GM23338 (cell line): ENCODE data around the gene MTA3. TPM values are rescaled to one million over a fixed set of nuclear protein-coding genes. Genes with fewer than 3 reads are reported as not detected.

Experiments used
- ATAC-seq: fragments of 200-7000 bp; cut with Tn5 transposase; 3 replicates; pipeline ENCODE4 v1.9.1; 2020
- DNase-seq: peaks from one replicate; pipeline ENCODE4 v3.0.0-alpha.2; 2015; ENCODE audit warnings: low spot score
- H2AFZ ChIP-seq: fragments of 200-600 bp; sonication (generic); 2 replicates; pipeline ENCODE4 v1.8.0; 2016; ENCODE audit warnings: antibody characterized with exemption, mild to moderate bottlenecking, moderate library complexity
- H3F3A ChIP-seq: fragments of 200-600 bp; sonication (generic); replicated peaks from 2 replicates; pipeline ENCODE4 v1.8.0; 2017; ENCODE audit warnings: antibody characterized with exemption, mixed run types, low read depth
- H3K27ac ChIP-seq: fragments of 200-600 bp; sonication (generic); 2 replicates; pipeline ENCODE4 v1.6.1; 2016; ENCODE audit warnings: low read depth
- H3K27me3 ChIP-seq: fragments of 200-600 bp; sonication (generic); 2 replicates; pipeline ENCODE4 v1.8.0; 2016; ENCODE audit warnings: mild to moderate bottlenecking, mixed run types, moderate library complexity; ENCODE audit not compliant: insufficient read depth
- H3K36me3 ChIP-seq: fragments of 200-600 bp; sonication (generic); 2 replicates; pipeline ENCODE4 v1.8.0; 2016; ENCODE audit warnings: mild to moderate bottlenecking; ENCODE audit not compliant: insufficient read depth
- H3K4me1 ChIP-seq: fragments of 200-600 bp; sonication (generic); 2 replicates; pipeline ENCODE4 v1.8.0; 2016; ENCODE audit warnings: mild to moderate bottlenecking, moderate library complexity; ENCODE audit not compliant: insufficient read depth
- H3K4me2 ChIP-seq: fragments of 200-600 bp; sonication (generic); 2 replicates; pipeline ENCODE4 v1.7.1; 2017; ENCODE audit warnings: mixed run types
- H3K4me3 ChIP-seq: fragments of 200-600 bp; sonication (generic); 2 replicates; pipeline ENCODE4 v1.6.1; 2016; ENCODE audit warnings: mixed run types
- H3K79me2 ChIP-seq: fragments of 200-600 bp; sonication (generic); replicated peaks from 2 replicates; pipeline ENCODE4 v1.8.0; 2017; ENCODE audit warnings: mild to moderate bottlenecking; ENCODE audit not compliant: insufficient read depth
- H3K9me2 ChIP-seq: fragments of 200-600 bp; sonication (generic); 2 replicates; pipeline ENCODE4 v1.8.0; 2017; ENCODE audit not compliant: insufficient read depth
- H4K20me1 ChIP-seq: fragments of 200-600 bp; sonication (generic); replicated peaks from 2 replicates; pipeline ENCODE4 v1.8.0; 2017; ENCODE audit warnings: mild to moderate bottlenecking; ENCODE audit not compliant: insufficient read depth
- H3K27ac Mint-ChIP-seq: 2 replicates; pipeline ENCODE4 v1.8.0; 2020; ENCODE audit warnings: inconsistent platforms, mild to moderate bottlenecking, moderate library complexity, mixed read lengths
- H3K27me3 Mint-ChIP-seq: 3 replicates; pipeline ENCODE4 v1.8.0; 2022; ENCODE audit warnings: low read depth, mild to moderate bottlenecking, moderate library complexity, mixed read lengths, inconsistent platforms; ENCODE audit not compliant: insufficient read depth, poor library complexity
- H3K36me3 Mint-ChIP-seq: 3 replicates; pipeline ENCODE4 v1.8.0; 2021; ENCODE audit warnings: low read depth, mild to moderate bottlenecking, inconsistent platforms, moderate library complexity, mixed read lengths
- H3K4me1 Mint-ChIP-seq: 3 replicates; pipeline ENCODE4 v1.8.0; 2020; ENCODE audit warnings: mild to moderate bottlenecking, inconsistent platforms, mixed read lengths
- H3K4me3 Mint-ChIP-seq: 3 replicates; pipeline ENCODE4 v1.8.0; 2021; ENCODE audit warnings: moderate library complexity, mild to moderate bottlenecking, inconsistent platforms, mixed read lengths
- H3K9me3 Mint-ChIP-seq: 3 replicates; pipeline ENCODE4 v1.8.0; 2020; ENCODE audit warnings: moderate library complexity, mild to moderate bottlenecking, inconsistent platforms, mixed read lengths
- CREB1 ChIP-seq: fragments of 250-450 bp; sonication (Bioruptor Pico); IDR thresholded peaks from 2 replicates; pipeline ENCODE4 v1.5.0; 2020; ENCODE audit warnings: low read depth, mild to moderate bottlenecking, moderate library complexity
- EZH2 ChIP-seq: fragments of 200-600 bp; sonication (generic); IDR thresholded peaks from one replicate; pipeline ENCODE4 v1.8.0; 2017; ENCODE audit warnings: antibody characterized with exemption, mild to moderate bottlenecking, low read depth; ENCODE audit not compliant: unreplicated experiment
- EZH2phosphoT487 ChIP-seq: fragments of 200-600 bp; sonication (generic); IDR thresholded peaks from one replicate; pipeline ENCODE4 v1.8.1; 2018; ENCODE audit warnings: antibody characterized with exemption; ENCODE audit not compliant: unreplicated experiment
- JUNB ChIP-seq: IDR thresholded peaks from one replicate; pipeline ENCODE4 v1.6.1; 2016; ENCODE audit warnings: antibody characterized with exemption; ENCODE audit not compliant: unreplicated experiment
- NANOG ChIP-seq: IDR thresholded peaks from 2 replicates; pipeline ENCODE4 v1.6.1; 2016; ENCODE audit warnings: antibody characterized with exemption, borderline replicate concordance
- POLR2AphosphoS5 ChIP-seq: IDR thresholded peaks from 2 replicates; pipeline ENCODE4 v1.6.1; 2016; ENCODE audit warnings: antibody characterized with exemption, low read depth
- STAT1 ChIP-seq: IDR thresholded peaks from one replicate; pipeline ENCODE4 v1.6.1; 2016; ENCODE audit warnings: antibody characterized with exemption; ENCODE audit not compliant: unreplicated experiment
- ZNF114 ChIP-seq: fragments of 250-450 bp; sonication (Bioruptor Pico); IDR thresholded peaks from 2 replicates; pipeline ENCODE4 v1.5.0; 2020; ENCODE audit warnings: mild to moderate bottlenecking, moderate library complexity
- ZNF331 ChIP-seq: fragments of 250-450 bp; sonication (Bioruptor Pico); IDR thresholded peaks from 2 replicates; pipeline ENCODE4 v1.5.0; 2020; ENCODE audit warnings: low read depth, mild to moderate bottlenecking, moderate library complexity
- polyA plus RNA-seq: library from polyadenylated mRNA; unstranded; fragments of >200 nt; fragmentation: Nextera tagmentation; extraction: Ambion mirVana; gene quantifications from 2 replicates; pipeline ENCODE4 v1.2.1, GENCODE V29; 2016
- total RNA-seq: library from RNA; depleted of rRNA; stranded (reverse); fragments of >200 nt; shearing (Covaris generic); gene quantifications from 2 replicates; pipeline ENCODE4 v1.2.3, GENCODE V29; 2014
- TF ChIP-seq, protein P1 (sequence below), 2 experiments: fragments of 200-600 bp in 1 of 2; sonication (generic) in 1 of 2; conservative IDR thresholded peaks; 2 replicates each; pipeline versions ENCODE4 v1.5.1 to v1.6.1; 2016 to 2017; ENCODE audit warnings: antibody characterized with exemption in 2 of 2, low read depth in 2 of 2, mild to moderate bottlenecking in 2 of 2, moderate library complexity in 1 of 2
- TF ChIP-seq, protein P2 (sequence below): IDR thresholded peaks from 2 replicates; pipeline ENCODE4 v1.6.1; 2016; ENCODE audit warnings: antibody characterized with exemption
- TF ChIP-seq, protein P3 (sequence below): fragments of 250-450 bp; sonication (Bioruptor Pico); IDR thresholded peaks from 2 replicates; pipeline ENCODE4 v1.5.0; 2020; ENCODE audit warnings: mild to moderate bottlenecking, moderate library complexity
- TF ChIP-seq, protein P4 (sequence below): IDR thresholded peaks from one replicate; pipeline ENCODE4 v1.6.1; 2018; ENCODE audit warnings: antibody characterized with exemption; ENCODE audit not compliant: unreplicated experiment

The MTA3 gene
- total and polyA plus RNA-seq, 2 experiments from 2014 or later, result 162 to 208 TPM

DNA sequence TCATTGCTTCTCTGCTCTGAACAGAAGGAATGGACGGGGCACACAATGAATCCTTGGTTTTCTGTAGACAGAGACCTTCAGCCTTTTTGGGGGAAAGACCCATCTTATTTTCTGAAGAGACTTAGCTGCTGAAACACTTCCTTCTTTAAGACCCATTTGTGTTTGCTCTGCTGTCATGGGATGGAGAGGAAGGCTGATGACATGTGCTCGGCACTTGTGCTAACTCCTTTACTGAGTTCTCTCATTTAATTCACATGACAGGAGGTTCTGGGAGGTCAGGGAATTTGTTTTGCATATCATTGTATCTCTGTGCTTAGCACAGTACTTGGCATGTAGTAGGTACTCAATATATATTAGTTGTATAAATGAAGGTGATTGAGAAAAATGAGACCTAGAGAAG, 156.5 kb downstream of the MTA3 start:
- Histone ChIP-seq H2AFZ (no peak overlapping the region), H3K27me3 (no peaks in the 10 kb centered on the region), H3K4me2 (no peak overlapping the region), H4K20me1 (no peaks in the 10 kb centered on the region), H3K9me2 (no peaks in the 10 kb centered on the region), H3K4me1 (peaks cover 19% of the 10 kb centered on the region; the same call in 1 of the 2 replicates), H3K27ac (no peak overlapping the region), H3K36me3 (no peaks in the 10 kb centered on the region; the same call in 1 of the 2 replicates), H3K4me3 (no peak overlapping the region), H3K79me2 (no peaks in the 10 kb centered on the region), H3F3A (no peaks in the 10 kb centered on the region)
- DNase-seq, result no peak
- Mint-ChIP-seq H3K27me3 (no peaks in the 10 kb centered on the region), H3K4me3 (no peak overlapping the region), H3K36me3 (peaks cover 9% of the 10 kb centered on the region), H3K9me3 (peaks cover 9% of the 10 kb centered on the region), H3K4me1 (peaks cover 14% of the 10 kb centered on the region), H3K27ac (no peak overlapping the region)
- no peak for TF ChIP-seq EZH2phosphoT487
- no peak for TF ChIP-seq CREB1 (CRISPR knock-in tag)
- no peak for TF ChIP-seq STAT1
- TF ChIP-seq, protein P1, sequence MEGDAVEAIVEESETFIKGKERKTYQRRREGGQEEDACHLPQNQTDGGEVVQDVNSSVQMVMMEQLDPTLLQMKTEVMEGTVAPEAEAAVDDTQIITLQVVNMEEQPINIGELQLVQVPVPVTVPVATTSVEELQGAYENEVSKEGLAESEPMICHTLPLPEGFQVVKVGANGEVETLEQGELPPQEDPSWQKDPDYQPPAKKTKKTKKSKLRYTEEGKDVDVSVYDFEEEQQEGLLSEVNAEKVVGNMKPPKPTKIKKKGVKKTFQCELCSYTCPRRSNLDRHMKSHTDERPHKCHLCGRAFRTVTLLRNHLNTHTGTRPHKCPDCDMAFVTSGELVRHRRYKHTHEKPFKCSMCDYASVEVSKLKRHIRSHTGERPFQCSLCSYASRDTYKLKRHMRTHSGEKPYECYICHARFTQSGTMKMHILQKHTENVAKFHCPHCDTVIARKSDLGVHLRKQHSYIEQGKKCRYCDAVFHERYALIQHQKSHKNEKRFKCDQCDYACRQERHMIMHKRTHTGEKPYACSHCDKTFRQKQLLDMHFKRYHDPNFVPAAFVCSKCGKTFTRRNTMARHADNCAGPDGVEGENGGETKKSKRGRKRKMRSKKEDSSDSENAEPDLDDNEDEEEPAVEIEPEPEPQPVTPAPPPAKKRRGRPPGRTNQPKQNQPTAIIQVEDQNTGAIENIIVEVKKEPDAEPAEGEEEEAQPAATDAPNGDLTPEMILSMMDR (conservative IDR thresholded peaks at IDR 0.05; ENCODE audit: low read depth in 2 of 2), result no peak
- TF ChIP-seq JUNB, result no peak
- TF ChIP-seq ZNF114 (CRISPR knock-in tag), result no peak
- TF ChIP-seq, protein P2, sequence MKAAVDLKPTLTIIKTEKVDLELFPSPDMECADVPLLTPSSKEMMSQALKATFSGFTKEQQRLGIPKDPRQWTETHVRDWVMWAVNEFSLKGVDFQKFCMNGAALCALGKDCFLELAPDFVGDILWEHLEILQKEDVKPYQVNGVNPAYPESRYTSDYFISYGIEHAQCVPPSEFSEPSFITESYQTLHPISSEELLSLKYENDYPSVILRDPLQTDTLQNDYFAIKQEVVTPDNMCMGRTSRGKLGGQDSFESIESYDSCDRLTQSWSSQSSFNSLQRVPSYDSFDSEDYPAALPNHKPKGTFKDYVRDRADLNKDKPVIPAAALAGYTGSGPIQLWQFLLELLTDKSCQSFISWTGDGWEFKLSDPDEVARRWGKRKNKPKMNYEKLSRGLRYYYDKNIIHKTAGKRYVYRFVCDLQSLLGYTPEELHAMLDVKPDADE, result no peak
- no peak for TF ChIP-seq ZNF331 (CRISPR knock-in tag)
- no peak for TF ChIP-seq EZH2
- no peak for TF ChIP-seq NANOG
- TF ChIP-seq POLR2AphosphoS5, result no peak
- TF ChIP-seq, protein P3, sequence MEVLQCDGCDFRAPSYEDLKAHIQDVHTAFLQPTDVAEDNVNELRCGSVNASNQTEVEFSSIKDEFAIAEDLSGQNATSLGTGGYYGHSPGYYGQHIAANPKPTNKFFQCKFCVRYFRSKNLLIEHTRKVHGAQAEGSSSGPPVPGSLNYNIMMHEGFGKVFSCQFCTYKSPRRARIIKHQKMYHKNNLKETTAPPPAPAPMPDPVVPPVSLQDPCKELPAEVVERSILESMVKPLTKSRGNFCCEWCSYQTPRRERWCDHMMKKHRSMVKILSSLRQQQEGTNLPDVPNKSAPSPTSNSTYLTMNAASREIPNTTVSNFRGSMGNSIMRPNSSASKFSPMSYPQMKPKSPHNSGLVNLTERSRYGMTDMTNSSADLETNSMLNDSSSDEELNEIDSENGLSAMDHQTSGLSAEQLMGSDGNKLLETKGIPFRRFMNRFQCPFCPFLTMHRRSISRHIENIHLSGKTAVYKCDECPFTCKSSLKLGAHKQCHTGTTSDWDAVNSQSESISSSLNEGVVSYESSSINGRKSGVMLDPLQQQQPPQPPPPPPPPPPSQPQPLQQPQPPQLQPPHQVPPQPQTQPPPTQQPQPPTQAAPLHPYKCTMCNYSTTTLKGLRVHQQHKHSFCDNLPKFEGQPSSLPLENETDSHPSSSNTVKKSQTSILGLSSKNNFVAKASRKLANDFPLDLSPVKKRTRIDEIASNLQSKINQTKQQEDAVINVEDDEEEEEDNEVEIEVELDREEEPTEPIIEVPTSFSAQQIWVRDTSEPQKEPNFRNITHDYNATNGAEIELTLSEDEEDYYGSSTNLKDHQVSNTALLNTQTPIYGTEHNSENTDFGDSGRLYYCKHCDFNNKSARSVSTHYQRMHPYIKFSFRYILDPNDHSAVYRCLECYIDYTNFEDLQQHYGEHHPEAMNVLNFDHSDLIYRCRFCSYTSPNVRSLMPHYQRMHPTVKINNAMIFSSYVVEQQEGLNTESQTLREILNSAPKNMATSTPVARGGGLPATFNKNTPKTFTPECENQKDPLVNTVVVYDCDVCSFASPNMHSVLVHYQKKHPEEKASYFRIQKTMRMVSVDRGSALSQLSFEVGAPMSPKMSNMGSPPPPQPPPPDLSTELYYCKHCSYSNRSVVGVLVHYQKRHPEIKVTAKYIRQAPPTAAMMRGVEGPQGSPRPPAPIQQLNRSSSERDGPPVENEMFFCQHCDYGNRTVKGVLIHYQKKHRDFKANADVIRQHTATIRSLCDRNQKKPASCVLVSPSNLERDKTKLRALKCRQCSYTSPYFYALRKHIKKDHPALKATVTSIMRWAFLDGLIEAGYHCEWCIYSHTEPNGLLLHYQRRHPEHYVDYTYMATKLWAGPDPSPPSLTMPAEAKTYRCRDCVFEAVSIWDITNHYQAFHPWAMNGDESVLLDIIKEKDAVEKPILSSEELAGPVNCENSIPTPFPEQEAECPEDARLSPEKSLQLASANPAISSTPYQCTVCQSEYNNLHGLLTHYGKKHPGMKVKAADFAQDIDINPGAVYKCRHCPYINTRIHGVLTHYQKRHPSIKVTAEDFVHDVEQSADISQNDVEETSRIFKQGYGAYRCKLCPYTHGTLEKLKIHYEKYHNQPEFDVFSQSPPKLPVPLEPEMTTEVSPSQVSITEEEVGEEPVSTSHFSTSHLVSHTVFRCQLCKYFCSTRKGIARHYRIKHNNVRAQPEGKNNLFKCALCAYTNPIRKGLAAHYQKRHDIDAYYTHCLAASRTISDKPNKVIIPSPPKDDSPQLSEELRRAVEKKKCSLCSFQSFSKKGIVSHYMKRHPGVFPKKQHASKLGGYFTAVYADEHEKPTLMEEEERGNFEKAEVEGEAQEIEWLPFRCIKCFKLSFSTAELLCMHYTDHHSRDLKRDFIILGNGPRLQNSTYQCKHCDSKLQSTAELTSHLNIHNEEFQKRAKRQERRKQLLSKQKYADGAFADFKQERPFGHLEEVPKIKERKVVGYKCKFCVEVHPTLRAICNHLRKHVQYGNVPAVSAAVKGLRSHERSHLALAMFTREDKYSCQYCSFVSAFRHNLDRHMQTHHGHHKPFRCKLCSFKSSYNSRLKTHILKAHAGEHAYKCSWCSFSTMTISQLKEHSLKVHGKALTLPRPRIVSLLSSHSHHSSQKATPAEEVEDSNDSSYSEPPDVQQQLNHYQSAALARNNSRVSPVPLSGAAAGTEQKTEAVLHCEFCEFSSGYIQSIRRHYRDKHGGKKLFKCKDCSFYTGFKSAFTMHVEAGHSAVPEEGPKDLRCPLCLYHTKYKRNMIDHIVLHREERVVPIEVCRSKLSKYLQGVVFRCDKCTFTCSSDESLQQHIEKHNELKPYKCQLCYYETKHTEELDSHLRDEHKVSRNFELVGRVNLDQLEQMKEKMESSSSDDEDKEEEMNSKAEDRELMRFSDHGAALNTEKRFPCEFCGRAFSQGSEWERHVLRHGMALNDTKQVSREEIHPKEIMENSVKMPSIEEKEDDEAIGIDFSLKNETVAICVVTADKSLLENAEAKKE, result no peak
- TF ChIP-seq, protein P4, sequence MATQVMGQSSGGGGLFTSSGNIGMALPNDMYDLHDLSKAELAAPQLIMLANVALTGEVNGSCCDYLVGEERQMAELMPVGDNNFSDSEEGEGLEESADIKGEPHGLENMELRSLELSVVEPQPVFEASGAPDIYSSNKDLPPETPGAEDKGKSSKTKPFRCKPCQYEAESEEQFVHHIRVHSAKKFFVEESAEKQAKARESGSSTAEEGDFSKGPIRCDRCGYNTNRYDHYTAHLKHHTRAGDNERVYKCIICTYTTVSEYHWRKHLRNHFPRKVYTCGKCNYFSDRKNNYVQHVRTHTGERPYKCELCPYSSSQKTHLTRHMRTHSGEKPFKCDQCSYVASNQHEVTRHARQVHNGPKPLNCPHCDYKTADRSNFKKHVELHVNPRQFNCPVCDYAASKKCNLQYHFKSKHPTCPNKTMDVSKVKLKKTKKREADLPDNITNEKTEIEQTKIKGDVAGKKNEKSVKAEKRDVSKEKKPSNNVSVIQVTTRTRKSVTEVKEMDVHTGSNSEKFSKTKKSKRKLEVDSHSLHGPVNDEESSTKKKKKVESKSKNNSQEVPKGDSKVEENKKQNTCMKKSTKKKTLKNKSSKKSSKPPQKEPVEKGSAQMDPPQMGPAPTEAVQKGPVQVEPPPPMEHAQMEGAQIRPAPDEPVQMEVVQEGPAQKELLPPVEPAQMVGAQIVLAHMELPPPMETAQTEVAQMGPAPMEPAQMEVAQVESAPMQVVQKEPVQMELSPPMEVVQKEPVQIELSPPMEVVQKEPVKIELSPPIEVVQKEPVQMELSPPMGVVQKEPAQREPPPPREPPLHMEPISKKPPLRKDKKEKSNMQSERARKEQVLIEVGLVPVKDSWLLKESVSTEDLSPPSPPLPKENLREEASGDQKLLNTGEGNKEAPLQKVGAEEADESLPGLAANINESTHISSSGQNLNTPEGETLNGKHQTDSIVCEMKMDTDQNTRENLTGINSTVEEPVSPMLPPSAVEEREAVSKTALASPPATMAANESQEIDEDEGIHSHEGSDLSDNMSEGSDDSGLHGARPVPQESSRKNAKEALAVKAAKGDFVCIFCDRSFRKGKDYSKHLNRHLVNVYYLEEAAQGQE, result no peak
- no peak for ATAC-seq
